GM06990 (cell line): ENCODE measurements around the gene TTC22.

Experiments used
- DNase-seq: peaks from one replicate; pipeline ENCODE4 v3.0.0-alpha.2; 2011; ENCODE audit not compliant: insufficient read length; ENCODE audit errors: extremely low read depth
- H3K27me3 ChIP-seq: replicated peaks from 2 replicates; pipeline ENCODE4 v1.6.0; 2011; ENCODE audit warnings: low read length; ENCODE audit not compliant: control insufficient read depth, insufficient read depth
- H3K36me3 ChIP-seq: 2 replicates; pipeline ENCODE4 v1.5.1; 2011; ENCODE audit warnings: low read length; ENCODE audit not compliant: control insufficient read depth, insufficient read depth
- H3K4me3 ChIP-seq: replicated peaks from 2 replicates; pipeline ENCODE4 v1.5.1; 2011; ENCODE audit warnings: low read depth, mild to moderate bottlenecking, control low read depth, low read length
- CTCF ChIP-seq: IDR thresholded peaks from 2 replicates; pipeline ENCODE4 v1.5.1; 2011; ENCODE audit warnings: low read length, control low read depth, mild to moderate bottlenecking, inconsistent platforms; ENCODE audit not compliant: insufficient read depth, poor library complexity, severe bottlenecking

The TTC22 gene

GRCh38 chr1:54798769-54799641 lies 2.1 kb downstream of the TTC22 start:
- no peak for TF ChIP-seq CTCF
- H3K4me3 ChIP-seq: no peak overlapping the region; the same call in 1 of the 2 replicates
- DNase-seq: peak; percentile 73
- no peaks in the 10 kb centered on the region for H3K36me3 ChIP-seq
- H3K27me3 ChIP-seq: no peaks in the 10 kb centered on the region

- Histone ChIP-seq H3K36me3 (no peaks in the 10 kb centered on the region), H3K4me3 (no peak overlapping the region), H3K27me3 (no peaks in the 10 kb centered on the region)
- no peak for TF ChIP-seq CTCF
- no peak for DNase-seq
Measured at GRCh38 chr1:54798206-54798605, 2.9 kb downstream of the TTC22 start.

GRCh38 chr1:54796902-54797301 lies 4.2 kb downstream of the TTC22 start:
- no peaks in the 10 kb centered on the region for H3K27me3 ChIP-seq
- H3K36me3 ChIP-seq: no peaks in the 10 kb centered on the region
- H3K4me3 ChIP-seq: no peak overlapping the region
- no peak for TF ChIP-seq CTCF
- DNase-seq: no peak

GRCh38 chr1:54795841-54796468 lies 5.2 kb downstream of the TTC22 start:
- Histone ChIP-seq H3K36me3 (no peaks in the 10 kb centered on the region), H3K4me3 (no peak overlapping the region), H3K27me3 (no peaks in the 10 kb centered on the region)
- TF ChIP-seq CTCF: no peak
- no peak for DNase-seq

GRCh38 chr1:54795356-54795665 lies 5.8 kb downstream of the TTC22 start:
- Histone ChIP-seq H3K4me3 (no peak overlapping the region), H3K27me3 (no peaks in the 10 kb centered on the region), H3K36me3 (no peaks in the 10 kb centered on the region)
- no peak for TF ChIP-seq CTCF
- no peak for DNase-seq
